Stimulated activated memory B cell treated with anti-CD40 and anti-IgM and Interleukin-4, amounts not matched to agents 10 μg/mL and 1 μg/mL and 100 μg/mL, for 72 hours (primary cell): Measurements from ENCODE around the gene RNU2-63P.
"Not testable (repeated sequence)": the region's sequence is repeated elsewhere in the genome, so short reads cannot be mapped to it uniquely, and the experiment has no call there.

Experiments
- ATAC-seq: fragments of 150-1000 bp; cut with Tn5 transposase; 2 replicates; pipeline ENCODE4 v1.10.0; 2021
- H3K27ac Mint-ChIP-seq: one replicate; pipeline ENCODE4 v1.8.0; 2022; ENCODE audit warnings: mild to moderate bottlenecking, mixed read lengths
- H3K27me3 Mint-ChIP-seq: one replicate; pipeline ENCODE4 v1.8.0; 2022; ENCODE audit warnings: mixed read lengths
- H3K36me3 Mint-ChIP-seq: one replicate; pipeline ENCODE4 v1.8.0; 2022; ENCODE audit warnings: mixed read lengths
- H3K4me1 Mint-ChIP-seq: one replicate; pipeline ENCODE4 v1.8.0; 2022; ENCODE audit warnings: mixed read lengths
- H3K4me3 Mint-ChIP-seq: one replicate; pipeline ENCODE4 v1.8.0; 2022; ENCODE audit warnings: mild to moderate bottlenecking, moderate library complexity, mixed read lengths
- H3K9me3 Mint-ChIP-seq: one replicate; pipeline ENCODE4 v1.8.0; 2022; ENCODE audit warnings: mixed read lengths

The RNU2-63P gene

GRCh38 chr2:88016086-88016959 is at the start of gene RNU2-63P:
Gene RNU2-63P, minus strand, starts transcription at chr2:88016547.
- Mint-ChIP-seq H3K9me3 (peaks cover 6% of the 10 kb centered on the region), H3K36me3 (peaks cover 9% of the 10 kb centered on the region), H3K27me3 (no peaks in the 10 kb centered on the region), H3K4me1 (peaks cover 23% of the 10 kb centered on the region), H3K27ac (peak within 1 kb of the TSS; percentile 99), H3K4me3 (peak within 1 kb of the TSS; percentile 97)
- ATAC-seq, result peak; percentile 91

GRCh38 chr2:88061295-88061694 is 44.9 kb upstream of the RNU2-63P start:
- H3K27ac Mint-ChIP-seq, result no peak overlapping the region

GRCh38 chr2:88060907-88061275 is 44.5 kb upstream of the RNU2-63P start:
- Mint-ChIP-seq H3K9me3 (no peaks in the 10 kb centered on the region), H3K36me3 (no peaks in the 10 kb centered on the region), H3K4me1 (peaks cover 8% of the 10 kb centered on the region), H3K4me3 (no peak overlapping the region), H3K27ac (no peak overlapping the region), H3K27me3 (no peaks in the 10 kb centered on the region)
- ATAC-seq, result no peak

More at GRCh38 chr2:88061295-88061694, 44.9 kb upstream of the RNU2-63P start:
- Mint-ChIP-seq H3K36me3 (no peaks in the 10 kb centered on the region), H3K4me1 (peaks cover 4% of the 10 kb centered on the region), H3K9me3 (no peaks in the 10 kb centered on the region), H3K4me3 (no peak overlapping the region), H3K27me3 (no peaks in the 10 kb centered on the region)
- ATAC-seq, result no peak

- H3K27ac Mint-ChIP-seq, result no peak overlapping the region
- no peak overlapping the region for H3K4me3 Mint-ChIP-seq
- peaks cover 13% of the 10 kb centered on the region for H3K4me1 Mint-ChIP-seq
- H3K27me3 Mint-ChIP-seq, result no peaks in the 10 kb centered on the region
- peaks cover 2% of the 10 kb centered on the region for H3K36me3 Mint-ChIP-seq
- H3K9me3 Mint-ChIP-seq, result no peaks in the 10 kb centered on the region
- ATAC-seq, result no peak
Measured at GRCh38 chr2:88059979-88060906, 43.9 kb upstream of the RNU2-63P start.

- Mint-ChIP-seq H3K4me3 (no peak overlapping the region), H3K27me3 (no peaks in the 10 kb centered on the region), H3K36me3 (peaks cover 11% of the 10 kb centered on the region), H3K27ac (no peak overlapping the region), H3K4me1 (peaks cover 33% of the 10 kb centered on the region), H3K9me3 (no peaks in the 10 kb centered on the region)
- no peak for ATAC-seq
Measured at GRCh38 chr2:88058191-88058590, 41.8 kb upstream of the RNU2-63P start.

- Mint-ChIP-seq H3K27ac (no peak overlapping the region), H3K4me1 (peaks cover 38% of the 10 kb centered on the region), H3K27me3 (no peaks in the 10 kb centered on the region), H3K36me3 (peaks cover 11% of the 10 kb centered on the region), H3K4me3 (no peak overlapping the region), H3K9me3 (no peaks in the 10 kb centered on the region)
- no peak for ATAC-seq
Measured at GRCh38 chr2:88057437-88057844, 41.1 kb upstream of the RNU2-63P start.

- ATAC-seq, result peak; percentile 97
- Mint-ChIP-seq H3K36me3 (peaks cover 18% of the 10 kb centered on the region), H3K9me3 (no peaks in the 10 kb centered on the region), H3K4me3 (peak within 1 kb of the TSS; percentile 96), H3K27me3 (no peaks in the 10 kb centered on the region), H3K27ac (peak within 1 kb of the TSS; percentile 96), H3K4me1 (peaks cover 45% of the 10 kb centered on the region)
Measured at GRCh38 chr2:88055371-88056128, 39.2 kb upstream of the RNU2-63P start, which contains the start of gene KRCC1. Gene KRCC1, minus strand, starts transcription at chr2:88055783. Its CDS starts 27,220 bp downstream, at chr2:88028563.

- Mint-ChIP-seq H3K27me3 (no peaks in the 10 kb centered on the region), H3K4me3 (peak overlapping the region; percentile 96), H3K36me3 (peaks cover 18% of the 10 kb centered on the region), H3K27ac (peak overlapping the region; percentile 96), H3K9me3 (no peaks in the 10 kb centered on the region), H3K4me1 (peaks cover 47% of the 10 kb centered on the region)
- no peak for ATAC-seq
Measured at GRCh38 chr2:88054782-88055370, 38.5 kb upstream of the RNU2-63P start.

- Mint-ChIP-seq H3K27ac (peak overlapping the region; percentile 96), H3K9me3 (no peaks in the 10 kb centered on the region), H3K36me3 (peaks cover 18% of the 10 kb centered on the region), H3K4me3 (peak overlapping the region; percentile 96), H3K27me3 (no peaks in the 10 kb centered on the region), H3K4me1 (peaks cover 54% of the 10 kb centered on the region)
- ATAC-seq, result no peak
Measured at GRCh38 chr2:88053934-88054781, 37.8 kb upstream of the RNU2-63P start.

GRCh38 chr2:88053296-88053695 is 36.9 kb upstream of the RNU2-63P start:
- ATAC-seq, result no peak
- Mint-ChIP-seq H3K9me3 (no peaks in the 10 kb centered on the region), H3K4me3 (peak overlapping the region; percentile 96), H3K4me1 (peaks cover 54% of the 10 kb centered on the region), H3K27ac (peak overlapping the region; percentile 96), H3K27me3 (no peaks in the 10 kb centered on the region), H3K36me3 (peaks cover 18% of the 10 kb centered on the region)

GRCh38 chr2:88051792-88052191 is 35.4 kb upstream of the RNU2-63P start:
- H3K27me3 Mint-ChIP-seq, result no peaks in the 10 kb centered on the region
- H3K36me3 Mint-ChIP-seq, result peaks cover 18% of the 10 kb centered on the region
- H3K4me3 Mint-ChIP-seq, result no peak overlapping the region
- no peaks in the 10 kb centered on the region for H3K9me3 Mint-ChIP-seq
- H3K4me1 Mint-ChIP-seq, result peaks cover 54% of the 10 kb centered on the region
- ATAC-seq, result no peak
- H3K27ac Mint-ChIP-seq, result no peak overlapping the region

- no peak overlapping the region for H3K4me3 Mint-ChIP-seq
- peaks cover 16% of the 10 kb centered on the region for H3K36me3 Mint-ChIP-seq
- no peak for ATAC-seq
- no peak overlapping the region for H3K27ac Mint-ChIP-seq
- no peaks in the 10 kb centered on the region for H3K9me3 Mint-ChIP-seq
- H3K4me1 Mint-ChIP-seq, result peaks cover 48% of the 10 kb centered on the region
- H3K27me3 Mint-ChIP-seq, result no peaks in the 10 kb centered on the region
Measured at GRCh38 chr2:88049622-88050021, 33.3 kb upstream of the RNU2-63P start.

GRCh38 chr2:88048541-88048940 is 32.2 kb upstream of the RNU2-63P start:
- Mint-ChIP-seq H3K9me3 (no peaks in the 10 kb centered on the region), H3K4me1 (peaks cover 38% of the 10 kb centered on the region), H3K27ac (no peak overlapping the region), H3K36me3 (peaks cover 13% of the 10 kb centered on the region), H3K27me3 (no peaks in the 10 kb centered on the region), H3K4me3 (no peak overlapping the region)
- no peak for ATAC-seq

GRCh38 chr2:88045561-88045960 is 29.2 kb upstream of the RNU2-63P start:
- peaks cover 43% of the 10 kb centered on the region for H3K4me1 Mint-ChIP-seq
- ATAC-seq, H3K27ac Mint-ChIP-seq, H3K9me3 Mint-ChIP-seq, H3K4me3 Mint-ChIP-seq, H3K27me3 Mint-ChIP-seq: not testable (repeated sequence)
- H3K36me3 Mint-ChIP-seq, result peaks cover 20% of the 10 kb centered on the region
